ENCODE data around the gene SBNO2.
A peak's percentile ranks its signal among the peaks of the same experiment; 100 is the strongest.
"Not testable (repeated sequence)": the region's sequence is repeated elsewhere in the genome, so short reads cannot be mapped to it uniquely, and the experiment has no call there.

Gene SBNO2

DNA sequence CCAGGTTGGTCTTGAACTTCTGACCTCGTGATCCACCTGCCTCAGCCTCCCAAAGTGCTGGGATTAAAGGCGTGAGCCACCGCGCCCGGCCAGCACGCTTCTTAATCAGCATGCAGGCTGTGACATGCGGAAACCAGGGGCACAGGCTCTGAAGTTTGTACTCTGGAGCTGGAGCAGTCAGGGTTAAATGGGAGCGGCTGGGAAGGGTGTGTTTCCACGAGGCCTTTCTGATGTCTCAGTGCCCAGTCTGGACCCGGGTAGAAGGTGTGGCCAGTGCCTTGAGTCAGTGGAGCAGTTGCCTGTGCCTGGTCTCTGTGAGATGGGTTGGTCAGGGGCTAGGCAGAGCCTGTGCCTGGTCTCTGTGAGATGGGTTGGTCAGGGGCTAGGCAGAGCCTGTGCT is 34.8 kb upstream of the SBNO2 start:
- not testable (repeated sequence) for DNase-seq

DNA sequence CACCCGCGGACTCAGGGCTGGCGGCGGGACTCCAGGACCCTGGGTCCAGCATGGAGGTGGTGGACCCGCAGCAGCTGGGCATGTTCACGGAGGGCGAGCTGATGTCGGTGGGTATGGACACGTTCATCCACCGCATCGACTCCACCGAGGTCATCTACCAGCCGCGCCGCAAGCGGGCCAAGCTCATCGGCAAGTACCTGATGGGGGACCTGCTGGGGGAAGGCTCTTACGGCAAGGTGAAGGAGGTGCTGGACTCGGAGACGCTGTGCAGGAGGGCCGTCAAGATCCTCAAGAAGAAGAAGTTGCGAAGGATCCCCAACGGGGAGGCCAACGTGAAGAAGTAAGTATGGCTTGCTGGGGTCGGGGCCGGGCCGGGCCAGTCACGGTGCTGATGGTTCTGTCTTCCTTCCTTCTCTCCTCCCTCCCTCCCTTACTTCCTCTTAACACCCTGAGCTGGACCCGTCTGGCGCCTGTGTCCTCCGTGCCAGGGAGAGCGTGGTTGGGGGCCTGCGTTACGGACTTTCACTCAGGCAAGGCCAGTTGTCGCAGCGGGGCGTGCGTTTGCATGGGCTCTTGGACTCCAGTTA is 32.9 kb upstream of the SBNO2 start:
- DNase-seq = no peak

DNA sequence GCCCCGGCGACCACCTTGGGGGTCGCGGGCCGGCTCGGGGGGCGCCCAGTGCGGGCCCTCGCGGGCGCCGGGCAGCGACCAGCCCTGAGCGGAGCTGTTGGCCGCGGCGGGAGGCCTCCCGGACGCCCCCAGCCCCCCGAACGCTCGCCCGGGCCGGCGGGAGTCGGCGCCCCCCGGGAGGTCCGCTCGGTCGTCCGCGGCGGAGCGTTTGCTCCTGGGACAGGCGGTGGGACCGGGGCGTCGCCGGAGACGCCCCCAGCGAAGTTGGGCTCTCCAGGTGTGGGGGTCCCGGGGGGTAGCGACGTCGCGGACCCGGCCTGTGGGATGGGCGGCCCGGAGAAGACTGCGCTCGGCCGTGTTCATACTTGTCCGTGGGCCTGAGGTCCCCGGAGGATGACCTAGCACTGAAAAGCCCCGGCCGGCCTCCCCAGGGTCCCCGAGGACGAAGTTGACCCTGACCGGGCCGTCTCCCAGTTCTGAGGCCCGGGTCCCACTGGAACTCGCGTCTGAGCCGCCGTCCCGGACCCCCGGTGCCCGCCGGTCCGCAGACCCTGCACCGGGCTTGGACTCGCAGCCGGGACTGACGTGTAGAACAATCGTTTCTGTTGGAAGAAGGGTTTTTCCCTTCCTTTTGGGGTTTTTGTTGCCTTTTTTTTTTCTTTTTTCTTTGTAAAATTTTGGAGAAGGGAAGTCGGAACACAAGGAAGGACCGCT is 32.2 kb upstream of the SBNO2 start:
- no peak for DNase-seq

DNA sequence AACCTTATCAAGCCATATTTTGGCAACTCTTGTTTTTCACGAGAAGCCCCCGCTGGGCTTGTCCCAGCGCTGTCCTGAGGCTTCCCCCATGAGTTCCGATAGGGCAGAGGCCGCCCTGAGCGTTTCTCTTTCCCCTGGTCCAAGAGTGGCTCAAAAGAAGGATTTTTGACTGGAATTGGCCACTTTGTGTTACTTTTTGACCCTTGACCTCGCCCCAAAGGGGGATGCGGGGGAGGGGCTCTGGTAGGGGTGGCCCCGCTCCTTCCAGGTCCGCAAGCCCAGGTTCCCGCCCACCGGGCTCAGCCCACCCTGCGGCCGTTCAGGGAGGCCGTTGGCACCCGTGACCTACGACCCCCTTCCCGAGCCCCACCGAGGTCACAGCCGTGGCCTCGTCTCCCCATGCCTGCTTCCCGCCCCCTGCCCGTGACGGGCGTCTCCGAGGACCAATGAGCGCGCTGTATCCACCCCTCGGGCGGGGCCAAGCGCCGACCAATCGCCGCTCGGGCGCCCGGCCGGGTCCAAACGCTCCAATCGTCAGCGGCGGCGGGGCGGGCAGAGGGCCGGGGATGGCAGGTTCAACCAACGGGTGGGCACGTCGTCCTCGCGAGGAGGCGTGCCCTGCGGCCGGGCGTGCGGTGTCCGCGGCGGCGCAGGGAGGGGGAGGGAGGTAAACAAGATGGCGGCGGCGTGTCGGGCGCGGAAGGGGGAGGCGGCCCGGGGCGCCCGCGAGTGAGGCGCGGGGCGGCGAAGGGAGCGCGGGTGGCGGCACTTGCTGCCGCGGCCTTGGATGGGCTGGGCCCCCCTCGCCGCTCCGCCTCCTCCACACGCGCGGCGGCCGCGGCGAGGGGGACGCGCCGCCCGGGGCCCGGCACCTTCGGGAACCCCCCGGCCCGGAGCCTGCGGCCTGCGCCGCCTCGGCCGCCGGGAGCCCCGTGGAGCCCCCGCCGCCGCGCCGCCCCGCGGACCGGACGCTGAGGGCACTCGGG is 31.3 kb upstream of the SBNO2 start, which contains the start of gene STK11:
Gene STK11, plus strand, starts transcription at position 665 of the 986 bp plus-strand sequence. CDS start 1,136 bp downstream, outside the sequence.
- DNase-seq = peak; percentile 97

DNA sequence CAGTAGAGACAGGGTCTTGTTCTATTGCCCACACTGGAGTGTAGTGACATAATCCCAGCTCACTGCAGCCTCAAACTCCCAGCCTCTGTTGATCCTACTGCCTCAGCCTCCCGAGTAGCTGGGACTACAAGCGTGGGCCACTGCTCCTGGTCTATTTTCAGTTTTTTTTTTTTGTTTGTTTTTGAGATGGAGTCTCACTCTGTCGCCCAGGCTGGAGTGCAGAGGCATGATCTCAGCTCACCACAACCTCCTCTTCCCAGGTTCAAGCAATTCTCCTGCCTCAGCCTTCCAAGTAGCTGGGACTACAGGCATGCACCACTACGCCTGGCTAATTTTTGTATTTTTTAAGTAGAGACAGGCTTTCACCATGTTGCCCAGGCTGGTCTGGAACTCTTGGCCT is 26.5 kb upstream of the SBNO2 start:
- not testable (repeated sequence) for DNase-seq

DNA sequence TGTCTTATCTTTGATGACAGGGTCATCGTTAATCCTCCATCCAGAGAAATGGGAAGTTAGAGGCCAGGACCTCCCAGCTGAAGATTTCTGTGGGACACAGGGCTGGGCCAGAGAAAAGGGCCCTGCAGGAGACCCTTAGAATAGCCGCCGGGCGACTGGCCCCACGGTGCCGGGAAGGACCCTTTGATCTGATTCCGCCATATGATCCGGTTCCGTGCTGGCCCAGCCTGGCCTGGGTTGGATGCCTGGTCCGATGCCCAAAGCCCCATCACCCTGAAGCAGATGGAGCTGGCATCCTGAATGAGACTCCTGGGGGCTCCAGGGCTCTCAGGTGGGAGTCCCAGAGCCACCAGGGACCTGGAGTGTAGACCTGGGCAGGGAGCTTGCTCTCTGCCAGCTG is 25.5 kb upstream of the SBNO2 start:
- DNase-seq = no peak

DNA sequence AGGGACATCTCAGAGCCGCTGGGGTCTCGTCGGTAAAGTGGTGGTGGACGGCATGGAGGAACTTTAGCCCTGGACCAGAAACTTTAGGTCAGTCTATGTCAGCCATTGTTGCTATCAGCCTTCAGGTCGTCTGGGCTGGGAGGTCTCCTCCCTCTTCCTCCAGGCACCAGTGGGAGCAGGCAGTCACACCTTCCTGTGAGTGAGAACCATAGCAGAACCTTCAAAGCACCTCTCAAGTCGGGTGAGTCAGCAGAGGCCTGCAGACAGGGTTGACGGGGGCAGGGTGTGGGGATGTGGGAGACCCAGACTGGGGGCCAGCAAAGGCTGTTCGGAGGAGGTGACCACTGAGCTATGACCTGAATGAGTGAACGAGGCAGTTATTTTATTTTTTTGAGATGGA is 15.4 kb upstream of the SBNO2 start:
- no peak for DNase-seq

DNA sequence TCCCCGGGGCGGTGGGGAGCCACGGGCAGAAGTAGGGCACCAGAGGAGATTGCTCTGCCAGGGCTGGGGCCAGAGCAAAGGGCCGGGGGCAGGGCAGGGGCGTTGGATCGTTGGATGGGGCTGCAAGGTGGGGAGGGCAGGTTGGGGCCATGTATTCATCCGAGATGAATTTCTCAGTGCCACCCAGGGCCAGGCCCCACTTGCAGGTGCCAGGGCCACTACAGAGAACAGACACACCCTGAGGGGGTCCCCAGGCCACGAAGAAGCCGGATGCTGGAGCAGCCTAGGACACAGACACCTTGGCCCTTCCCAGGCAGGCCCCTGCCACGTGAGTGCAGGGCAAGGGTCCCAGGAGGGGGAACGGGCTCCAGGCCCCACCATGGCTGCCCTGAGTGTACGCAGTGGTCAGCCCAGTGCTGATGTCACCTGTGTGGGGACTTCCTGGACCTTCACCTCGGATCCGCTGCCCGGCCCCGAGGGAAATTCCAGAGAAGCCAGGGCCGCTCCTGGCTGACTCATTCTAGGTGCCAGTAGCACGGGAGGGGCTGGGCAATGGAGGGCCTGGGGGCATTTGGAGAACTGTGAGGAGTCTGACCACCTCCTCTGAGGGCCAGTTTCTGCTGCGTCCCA is 9.6 kb upstream of the SBNO2 start:
- DNase-seq = no peak

DNA sequence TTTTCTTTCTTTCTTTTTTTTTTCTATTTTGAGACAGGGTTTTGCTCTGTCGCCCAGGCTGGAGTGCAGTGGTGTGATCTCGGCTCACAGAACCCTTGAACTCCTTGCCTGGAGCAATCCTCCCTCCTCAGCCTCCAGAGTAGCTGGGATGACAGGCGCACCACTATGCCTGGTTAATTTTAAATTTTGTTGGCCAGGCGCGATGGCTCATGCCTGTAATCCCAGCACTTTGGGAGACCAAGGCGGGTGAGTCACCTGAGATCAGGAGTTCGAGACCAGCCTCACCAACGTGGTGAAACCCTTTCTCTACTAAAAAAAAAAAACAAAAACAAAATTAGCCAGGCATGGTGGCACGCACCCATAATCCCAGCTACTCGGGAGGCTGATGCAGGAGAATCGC is 8.7 kb upstream of the SBNO2 start:
- no peak for DNase-seq

DNA sequence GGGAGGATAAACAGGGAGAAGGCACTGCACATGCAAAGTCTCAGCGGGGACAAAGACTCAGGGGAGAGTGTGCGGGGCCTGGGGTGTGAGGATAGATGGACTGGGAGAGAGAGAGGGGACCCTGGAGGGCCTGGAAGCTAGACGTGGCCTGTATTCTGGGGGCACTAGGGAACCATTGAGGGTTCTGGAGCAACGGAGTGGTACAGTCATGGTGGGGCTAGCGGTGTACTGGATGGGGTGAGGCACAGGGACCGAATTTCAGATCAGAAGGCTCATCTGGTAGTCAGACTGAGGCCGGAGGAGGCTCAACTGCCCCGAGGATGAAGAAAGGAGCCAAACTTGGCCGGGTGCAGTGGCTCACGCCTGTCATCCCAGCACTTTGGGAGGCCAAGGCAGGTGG is 8.0 kb upstream of the SBNO2 start:
- no peak for DNase-seq

DNA sequence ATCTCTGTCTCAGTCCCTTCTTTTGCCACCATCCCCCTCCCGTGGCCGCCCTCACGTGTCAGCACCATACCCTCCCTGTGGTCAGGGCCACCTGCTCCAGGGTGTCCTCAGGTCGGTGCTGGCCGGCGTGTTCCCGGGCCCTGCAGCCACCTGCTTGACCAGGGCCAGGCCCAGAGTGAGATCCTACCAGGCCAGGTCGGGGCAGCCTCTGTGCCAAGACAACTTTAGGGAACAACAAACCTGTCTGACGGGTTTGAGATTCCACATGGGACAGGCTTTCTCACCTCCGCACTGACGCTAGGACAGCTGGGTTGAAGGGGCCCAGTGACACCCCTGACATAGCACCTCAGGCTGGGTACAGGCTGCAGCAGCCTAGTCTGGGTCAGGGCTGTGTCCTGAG is 7.5 kb upstream of the SBNO2 start:
- no peak for DNase-seq

DNA sequence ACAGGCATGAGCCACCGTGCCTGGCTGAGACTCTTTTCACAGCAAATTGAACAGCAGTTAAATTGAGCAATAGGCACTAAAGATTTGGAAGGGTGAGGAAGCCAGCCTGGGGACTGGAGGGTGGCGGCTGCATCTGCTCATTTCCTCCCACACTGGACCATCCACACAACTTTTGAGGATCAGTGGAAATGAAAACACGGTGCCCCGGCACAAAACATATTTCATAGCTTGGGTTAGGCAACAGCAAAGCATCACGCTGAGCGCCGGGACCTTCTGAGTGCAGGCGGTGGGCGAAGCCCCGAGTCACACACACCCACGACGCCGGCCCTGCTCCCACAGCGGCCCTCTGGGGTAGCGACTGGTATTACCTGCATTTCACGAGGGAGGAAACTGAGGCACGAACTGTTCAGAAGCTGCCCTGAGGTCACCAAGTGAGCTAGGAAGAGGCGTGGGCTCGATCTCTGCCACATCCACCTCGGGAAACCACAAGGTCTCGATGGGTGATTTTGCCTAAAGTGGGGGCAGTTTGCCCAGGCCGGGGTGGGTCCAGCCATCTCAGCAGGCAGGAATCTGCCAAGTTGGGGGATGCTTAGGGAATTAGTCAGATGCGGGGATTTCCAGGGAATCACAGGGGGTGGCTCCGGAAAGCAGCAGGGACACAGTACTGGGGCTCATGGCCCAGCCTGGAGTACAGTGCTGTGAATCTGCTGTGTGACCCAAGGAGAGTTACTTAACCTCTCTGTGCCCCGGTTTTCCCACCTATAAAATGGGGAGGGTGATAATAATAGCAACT is 3.5 kb upstream of the SBNO2 start:
- DNase-seq = peak; percentile 95

DNA sequence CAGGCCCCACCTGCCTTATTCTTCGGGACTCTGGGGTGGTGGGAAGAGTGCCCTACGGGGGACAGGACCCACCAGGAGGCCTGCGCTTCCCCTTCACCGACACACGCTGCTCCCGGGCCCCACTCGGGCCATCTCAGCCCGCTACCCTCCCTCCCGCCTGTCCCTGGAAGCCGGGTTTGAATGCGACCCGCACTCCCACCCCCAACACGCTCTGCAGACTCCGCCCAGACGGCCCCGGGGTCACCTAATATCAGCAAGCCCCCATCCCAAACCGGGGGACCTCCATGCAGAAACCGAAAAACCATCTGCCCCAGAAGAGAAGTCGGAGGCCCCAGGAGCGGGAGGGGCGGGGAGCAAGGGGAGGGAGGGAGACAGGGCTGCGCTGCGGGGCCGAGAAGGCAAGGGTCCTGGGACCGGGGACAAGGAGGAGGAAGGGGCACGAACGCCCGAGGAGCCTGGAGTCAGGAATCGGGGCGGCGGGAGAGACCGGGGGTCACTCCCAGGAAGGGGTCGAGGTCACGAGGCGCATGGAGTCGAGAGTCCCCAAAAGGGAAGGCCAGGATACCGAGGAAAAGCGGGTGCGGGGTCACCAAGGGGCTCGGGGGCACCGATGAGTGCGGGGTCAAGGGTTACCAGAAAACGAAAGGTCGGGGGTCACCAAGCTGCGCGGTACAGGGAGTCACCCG is 766 bp downstream of the SBNO2 start:
- DNase-seq = no peak

DNA sequence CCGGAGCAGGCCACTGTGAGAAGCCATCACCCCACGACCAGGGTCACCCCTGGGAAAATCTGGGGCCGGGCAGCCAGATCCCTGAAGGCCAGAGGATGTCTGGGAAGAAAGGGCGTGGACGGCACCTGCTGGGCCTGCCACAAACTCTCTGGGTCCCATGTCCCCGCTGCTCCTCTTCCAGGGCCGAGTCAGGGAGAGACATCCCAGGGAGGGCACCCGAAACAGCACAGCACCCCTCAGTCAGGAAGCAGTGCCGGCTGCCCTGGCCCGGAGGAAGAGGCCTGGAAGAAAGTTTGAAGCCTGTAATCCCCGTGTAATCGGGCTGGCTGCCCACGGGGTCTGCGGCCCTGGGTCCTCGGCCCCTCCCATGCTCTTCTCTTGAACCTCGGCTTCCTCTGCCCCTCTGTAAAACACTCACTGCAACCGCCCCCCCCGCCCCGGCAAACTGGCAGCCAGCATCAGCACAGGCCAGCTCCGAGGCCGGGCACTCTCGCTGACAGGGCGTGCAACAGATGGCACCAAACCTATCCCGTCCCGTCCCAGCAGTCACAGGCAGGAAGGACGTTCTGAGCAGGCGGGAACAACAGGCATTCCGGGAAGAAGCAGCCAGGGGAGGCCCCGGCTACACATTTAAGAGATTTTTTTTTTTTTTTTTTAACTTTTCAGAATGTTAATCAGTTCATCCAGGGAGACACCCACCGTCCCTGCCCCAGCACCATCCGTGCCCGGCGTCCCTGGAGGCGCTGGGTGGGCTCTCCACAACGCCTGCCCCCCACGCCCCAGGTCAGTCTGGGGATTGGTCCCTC is 1.5 kb downstream of the SBNO2 start:
- DNase-seq = no peak

DNA sequence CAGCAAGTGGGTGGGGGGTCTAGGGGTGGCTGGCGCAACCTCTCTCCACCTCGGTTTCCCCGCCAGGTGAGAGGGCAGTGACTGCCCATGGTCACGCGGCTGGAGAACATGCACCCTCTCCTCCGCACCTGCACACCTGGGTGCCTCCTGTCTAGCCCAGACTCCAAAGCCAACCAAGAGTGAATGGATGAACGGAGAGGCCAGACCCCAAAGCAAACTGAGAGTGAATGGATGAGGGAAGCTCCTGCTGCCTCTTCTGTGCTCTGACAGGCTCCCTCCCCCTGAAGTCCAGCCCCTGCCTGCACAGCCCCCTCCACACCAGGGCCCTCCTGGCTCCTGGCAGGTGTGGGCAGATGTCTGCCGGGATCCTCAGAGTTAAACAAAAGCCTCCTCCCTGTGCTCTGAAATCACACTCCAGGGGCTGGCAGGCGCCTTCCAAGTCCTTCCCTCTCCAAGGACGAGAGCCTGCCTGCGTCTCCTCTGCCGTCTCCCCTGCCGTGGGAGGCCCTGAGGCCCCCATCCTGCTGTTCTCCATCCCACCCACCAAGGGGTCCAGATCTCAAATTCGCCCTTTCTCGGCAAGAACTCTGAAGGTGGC is 2.2 kb downstream of the SBNO2 start:
- DNase-seq = no peak

DNA sequence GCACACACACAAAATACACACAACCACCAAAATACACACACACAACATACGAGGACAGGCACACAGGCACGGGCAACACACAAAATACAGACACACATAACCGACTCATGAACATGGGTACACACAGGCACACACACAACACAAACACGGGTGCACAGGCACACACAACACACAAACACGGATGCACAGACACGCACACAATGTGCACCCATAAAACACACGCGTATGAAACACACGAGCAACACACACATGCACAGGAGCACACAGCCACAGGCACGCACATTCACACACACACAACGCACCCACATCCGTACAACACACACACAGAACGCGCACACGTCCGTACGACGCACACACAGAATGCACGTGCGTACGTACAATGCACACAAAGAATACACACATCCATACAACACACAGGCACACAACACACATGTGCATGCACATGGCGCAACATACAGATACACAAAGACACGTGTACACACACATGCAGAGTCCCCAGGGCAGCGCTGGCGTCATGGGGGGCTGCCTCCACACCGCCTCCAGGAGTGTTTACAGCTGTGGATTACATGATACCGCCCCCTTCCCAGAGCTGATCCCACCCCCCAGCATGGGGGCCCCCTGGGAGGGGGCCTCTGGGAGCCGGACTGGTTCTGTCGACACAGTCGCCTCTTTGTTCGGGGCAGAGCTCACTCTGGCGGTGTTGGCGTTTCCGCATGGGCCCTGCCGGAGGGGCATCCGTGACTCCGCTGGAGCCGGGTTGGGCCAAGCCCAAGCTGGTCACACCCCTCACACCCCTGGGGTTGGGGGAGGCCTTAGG is 2.9 kb downstream of the SBNO2 start:
- DNase-seq = no peak

DNA sequence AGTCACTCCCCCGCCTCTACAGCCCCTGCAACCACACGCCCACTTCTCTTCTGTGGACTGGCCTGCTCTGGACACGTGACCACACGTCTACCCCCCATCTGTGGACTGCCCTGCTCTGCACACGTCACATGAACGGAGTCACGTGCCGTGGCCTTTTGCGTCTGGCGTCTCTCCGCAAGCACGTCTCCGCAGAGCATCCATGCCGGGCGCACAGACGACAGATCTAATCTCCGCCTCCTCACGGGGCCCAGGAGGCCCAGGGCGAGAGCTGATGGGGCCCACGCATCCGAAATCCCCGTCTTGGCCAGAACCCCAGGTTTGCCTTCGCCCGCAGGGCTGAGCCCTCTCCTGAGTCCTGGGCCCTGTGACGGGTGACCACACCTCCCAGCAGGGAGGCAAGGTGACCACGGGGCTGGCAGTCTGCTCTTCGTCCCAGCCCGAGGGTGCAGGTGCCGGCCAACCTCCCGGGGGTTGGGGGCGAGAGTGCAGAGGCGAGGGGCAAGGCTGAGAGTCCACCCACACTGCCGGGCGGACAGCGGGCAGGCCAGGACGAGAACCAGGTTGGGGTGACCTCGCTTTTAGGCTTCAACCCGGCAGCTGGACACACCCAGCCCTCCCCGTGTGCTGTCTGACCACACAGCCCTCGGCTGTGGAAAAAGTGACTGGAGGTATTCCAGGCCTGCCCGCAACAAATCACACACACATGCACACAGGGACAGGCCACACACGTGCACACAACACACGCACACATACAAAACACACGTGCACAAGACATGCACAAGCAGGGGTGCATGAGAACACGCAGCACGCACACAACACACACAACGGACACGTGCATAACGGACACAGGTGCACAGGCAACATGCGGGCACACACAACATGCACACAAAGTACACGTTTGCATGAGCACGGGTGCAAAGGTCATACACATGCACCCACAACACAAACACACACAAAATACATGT is 3.9 kb downstream of the SBNO2 start:
- no peak for DNase-seq

DNA sequence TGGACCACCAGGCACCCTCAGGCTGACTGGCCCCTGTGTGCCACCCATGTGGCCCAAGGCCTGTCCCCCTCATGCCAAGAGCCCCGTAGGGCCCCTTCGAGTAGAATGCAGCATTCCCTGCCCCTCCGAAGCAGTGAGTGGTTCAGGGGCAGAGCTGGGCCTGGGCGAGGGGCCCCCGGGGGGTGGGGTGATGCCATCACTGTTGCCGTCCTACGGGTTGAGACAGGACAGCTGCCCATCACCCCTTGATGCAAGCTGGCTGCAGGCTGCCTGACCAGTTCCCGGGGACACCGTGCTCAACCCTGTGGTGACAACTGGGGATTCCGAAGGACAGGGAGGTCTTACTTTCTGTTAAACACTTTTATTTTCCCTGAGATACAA is 4.7 kb downstream of the SBNO2 start:
- DNase-seq = no peak
